ENCODE data around the gene MGAT2. TPM values are rescaled to one million over a fixed set of nuclear protein-coding genes. Genes with fewer than 3 reads are reported as not detected.

The MGAT2 gene
- total RNA-seq, 1 experiment from 2014 or later, result 72.0 TPM

GRCh38 chr14:49659526-49660455 is 39.2 kb downstream of the MGAT2 start:
- Histone ChIP-seq H3K9me3 (replicated peaks) (no peaks in the 10 kb centered on the region), H3K4me1 (no peaks in the 10 kb centered on the region), H3K27ac (no peak overlapping the region), H3K36me3 (peaks cover 15% of the 10 kb centered on the region; the same call in 1 of the 2 replicates), H3K4me3 (no peak overlapping the region), H3K27me3 (no peaks in the 10 kb centered on the region)
- no peak for DNase-seq

- no peaks in the 10 kb centered on the region for H3K27me3 ChIP-seq
- no peak overlapping the region for H3K27ac ChIP-seq
- no peak for DNase-seq
- H3K4me3 ChIP-seq, result no peak overlapping the region
- no peaks in the 10 kb centered on the region for H3K9me3 ChIP-seq (replicated peaks)
- no peaks in the 10 kb centered on the region for H3K4me1 ChIP-seq
- peaks cover 37% of the 10 kb centered on the region for H3K36me3 ChIP-seq
Measured at GRCh38 chr14:49670475-49670874, 49.9 kb downstream of the MGAT2 start.

Other genes with a start within 250 kb of the MGAT2 start
- 2,114 and 2,463 TPM in 2 replicates for gene RPS29, start 34.4 kb upstream of the MGAT2 start, total RNA-seq (2014; rRNA removed; shearing (Covaris generic))
- 54.5 and 60.8 TPM in 2 replicates for gene LRR1, start 21.9 kb upstream of the MGAT2 start, total RNA-seq (2014; rRNA removed; shearing (Covaris generic))
- 268 and 271 TPM in 2 replicates for gene RPL36AL, start 173 bp upstream of the MGAT2 start, total RNA-seq (2014; rRNA removed; shearing (Covaris generic))
- 20.6 and 22.2 TPM in 2 replicates for gene DNAAF2, start 14.4 kb downstream of the MGAT2 start, total RNA-seq (2014; rRNA removed; shearing (Covaris generic))
- gene POLE2, start 67.4 kb downstream of the MGAT2 start, total RNA-seq (2014; rRNA removed; shearing (Covaris generic)), result 52.0 and 53.4 TPM in 2 replicates
- gene KLHDC1, start 72.3 kb downstream of the MGAT2 start, total RNA-seq (2014; rRNA removed; shearing (Covaris generic)), result 0.10 and 0.32 TPM in 2 replicates
- 44.3 and 45.8 TPM in 2 replicates for gene KLHDC2, start 147.4 kb downstream of the MGAT2 start, total RNA-seq (2014; rRNA removed; shearing (Covaris generic))
- 49.6 and 66.1 TPM in 2 replicates for gene NEMF, start 232.0 kb downstream of the MGAT2 start, total RNA-seq (2014; rRNA removed; shearing (Covaris generic))

All from SJCRH30 (cell line).